NOMO-1 treated with DMSO at 0.1 percent for 48 hours (cell line): ENCODE results near the gene WIF1.

ENCODE experiments used
- DNase-seq: peaks from one replicate; lab custom pipeline; 2025; ENCODE audit not compliant: unreplicated experiment; lab: John Stamatoyannopoulos, UW

WIF1 gene

GRCh38 chr12:65122703-65123102 is 1.6 kb upstream of the WIF1 start:
- no peak for DNase-seq

DNA sequence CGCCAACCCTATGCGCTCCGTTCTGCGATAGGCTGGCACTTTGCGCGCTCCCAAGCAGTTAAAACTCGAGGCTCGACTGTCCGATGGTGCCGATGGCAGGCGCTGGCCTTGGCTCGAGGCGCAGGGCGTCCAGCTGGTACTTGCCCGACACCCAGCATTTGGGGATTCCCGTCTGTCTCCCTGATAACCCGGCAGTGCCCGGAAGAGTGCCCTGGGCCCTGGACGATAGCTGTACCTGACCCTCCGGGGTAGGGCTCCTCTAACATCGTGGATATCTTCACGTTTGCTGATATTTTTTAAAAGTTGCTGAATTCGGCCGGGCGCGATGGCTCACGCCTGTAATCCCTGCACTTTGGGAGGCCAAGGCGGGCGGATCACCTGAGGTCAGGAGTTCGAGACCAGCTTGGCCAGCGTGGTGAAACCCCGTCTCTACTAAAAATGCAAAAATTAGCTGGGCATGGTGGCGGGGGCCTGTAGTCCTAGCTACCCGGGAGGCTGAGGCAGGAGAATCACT is 908 bp upstream of the WIF1 start:
- no peak for DNase-seq

- DNase-seq: no peak
These were observed 2.0 kb downstream of the WIF1 start for GRCh38 chr12:65119063-65119462.

DNA sequence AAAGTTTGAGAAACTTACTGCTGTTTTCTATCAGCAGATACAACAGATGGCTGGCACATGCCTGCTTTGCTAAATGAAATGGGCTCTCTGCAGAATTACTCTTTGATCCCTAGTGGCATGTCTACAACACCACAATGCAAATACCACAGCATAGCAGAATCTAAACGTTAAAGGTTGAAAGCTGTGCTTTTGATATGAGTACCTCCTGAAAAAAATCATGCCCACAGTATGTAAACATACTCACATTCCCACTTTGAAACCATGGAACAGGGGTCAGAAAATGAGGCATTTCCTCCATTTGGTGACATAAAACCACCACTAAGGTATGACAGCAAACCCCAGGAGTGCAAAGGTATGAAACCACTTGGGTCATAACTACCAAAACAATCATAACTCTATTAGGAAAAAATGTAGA is 7.5 kb downstream of the WIF1 start:
- no peak for DNase-seq

- no peak for DNase-seq
These were observed 14.2 kb downstream of the WIF1 start for GRCh38 chr12:65106948-65107347.

GRCh38 chr12:65100140-65100539 is 21.0 kb downstream of the WIF1 start:
- no peak for DNase-seq

DNA sequence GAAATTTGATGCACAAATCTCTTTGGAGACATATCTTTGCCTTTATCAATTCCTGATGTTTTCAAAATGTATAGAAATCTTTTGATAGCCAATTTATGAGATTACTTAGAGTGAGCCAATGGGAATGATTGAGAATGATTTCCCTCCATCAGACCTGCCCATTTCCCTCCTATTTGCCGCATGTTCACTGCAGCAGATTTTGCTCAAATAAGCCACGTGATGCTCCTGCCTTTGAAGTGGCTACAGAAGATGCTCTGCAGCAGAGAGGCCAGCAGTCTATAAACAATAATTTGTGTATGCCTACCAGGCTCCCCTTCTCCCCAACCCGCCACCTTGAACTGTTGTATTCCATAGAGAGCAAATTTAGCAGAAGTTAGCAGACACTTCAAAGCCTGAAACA is 21.9 kb downstream of the WIF1 start:
- no peak for DNase-seq

DNA sequence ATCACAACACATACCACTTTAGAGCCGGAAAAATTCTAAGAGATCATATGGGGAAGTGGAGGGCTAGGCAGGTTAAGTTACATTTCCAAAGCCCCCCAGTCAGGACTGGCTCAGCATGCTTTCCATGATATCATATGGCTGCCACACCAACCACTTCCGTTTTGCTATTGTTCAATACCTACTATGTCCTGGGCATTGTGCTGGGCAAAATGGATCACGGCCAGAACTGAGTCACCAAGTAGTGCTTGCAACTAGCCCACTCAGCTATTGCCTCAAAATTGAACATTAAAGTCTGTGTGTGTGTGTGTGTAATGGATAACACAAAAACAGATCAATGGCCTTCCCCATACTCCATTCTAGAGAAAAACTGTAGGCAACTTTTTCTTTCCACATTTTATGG is 22.7 kb downstream of the WIF1 start:
- DNase-seq: no peak

DNA sequence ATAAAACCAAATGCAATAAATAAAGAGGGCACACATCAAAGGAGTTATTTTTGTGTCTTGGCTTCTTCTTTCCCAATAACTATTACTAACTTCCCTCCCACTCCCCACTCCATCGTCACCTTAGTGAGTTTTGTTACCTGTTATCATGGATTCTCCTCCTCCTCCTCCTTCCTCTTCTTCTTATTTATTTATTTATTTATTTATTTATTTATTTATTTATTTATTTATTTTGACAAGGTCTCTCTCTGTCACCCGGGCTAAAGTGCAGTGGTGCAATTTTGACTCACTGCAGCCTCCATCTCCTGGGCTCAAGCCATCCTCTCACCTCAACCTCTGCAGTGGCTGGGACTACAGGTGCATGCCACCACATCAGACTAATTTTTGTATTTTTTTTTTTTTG is 26.4 kb downstream of the WIF1 start:
- no peak for DNase-seq

DNA sequence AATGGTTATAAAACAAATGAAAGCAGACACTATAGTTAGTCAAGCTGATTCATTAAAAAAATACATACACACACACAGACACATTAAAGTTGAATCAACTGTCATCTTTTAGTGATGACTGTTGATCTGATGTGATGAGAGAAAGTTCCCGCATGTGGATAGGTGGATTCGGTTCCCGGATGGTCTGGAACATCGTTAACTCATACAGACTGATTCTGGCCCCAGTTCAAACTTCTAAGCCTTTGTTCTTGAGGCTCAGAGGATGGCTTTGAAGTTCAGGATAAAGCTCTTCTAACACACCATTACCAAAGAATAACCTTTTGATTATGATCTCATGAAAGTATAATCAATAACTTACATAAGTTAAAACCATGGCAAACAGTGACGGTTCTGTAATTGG is 27.5 kb downstream of the WIF1 start:
- no peak for DNase-seq

- DNase-seq: no peak
These were observed 30.6 kb downstream of the WIF1 start for GRCh38 chr12:65090461-65090860.

- DNase-seq: no peak
These were observed 34.9 kb downstream of the WIF1 start for GRCh38 chr12:65086236-65086635.

DNA sequence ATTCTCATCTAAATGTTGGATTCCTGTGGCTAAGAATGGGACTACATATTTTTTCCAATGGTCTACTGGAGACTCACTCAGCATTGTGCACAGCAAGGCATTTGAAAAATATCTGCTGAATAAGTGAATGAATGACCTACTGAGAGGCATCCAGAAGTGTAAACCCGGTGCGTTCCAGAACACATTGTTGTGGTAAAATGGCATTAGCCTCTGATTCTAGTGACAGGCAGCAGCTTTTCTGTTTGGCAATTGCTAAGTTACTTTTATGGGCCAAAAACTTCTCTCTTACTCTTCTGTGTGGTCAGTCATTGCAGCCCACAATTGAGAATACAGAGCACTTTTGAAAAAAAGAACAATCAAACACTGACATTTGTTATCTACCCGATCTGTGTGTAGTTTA is 36.5 kb downstream of the WIF1 start:
- DNase-seq: no peak

GRCh38 chr12:65083581-65083980 is 37.5 kb downstream of the WIF1 start:
- no peak for DNase-seq

- DNase-seq: no peak
These were observed 38.7 kb downstream of the WIF1 start for GRCh38 chr12:65082406-65082805.

DNA sequence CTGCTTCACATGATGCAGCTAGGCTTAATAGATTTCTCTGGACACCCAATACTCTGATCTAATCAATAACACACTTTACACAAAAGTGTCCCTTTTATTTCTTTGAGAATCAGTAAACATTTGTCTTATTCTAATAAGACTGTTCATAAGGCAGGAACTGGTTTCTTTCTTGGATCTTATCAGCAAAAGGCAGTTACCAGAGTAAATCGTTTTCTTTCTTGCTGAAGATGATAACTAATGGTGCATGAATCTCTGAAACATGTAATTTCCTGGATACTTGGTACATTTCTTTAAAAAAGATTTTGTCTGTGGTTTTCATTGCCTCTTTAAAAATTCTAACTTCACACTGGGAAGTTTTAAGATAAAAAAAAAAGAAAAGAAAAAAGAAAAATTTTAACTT is 39.6 kb downstream of the WIF1 start:
- DNase-seq: no peak

GRCh38 chr12:65074932-65075331 is 46.2 kb downstream of the WIF1 start:
- DNase-seq: no peak

DNA sequence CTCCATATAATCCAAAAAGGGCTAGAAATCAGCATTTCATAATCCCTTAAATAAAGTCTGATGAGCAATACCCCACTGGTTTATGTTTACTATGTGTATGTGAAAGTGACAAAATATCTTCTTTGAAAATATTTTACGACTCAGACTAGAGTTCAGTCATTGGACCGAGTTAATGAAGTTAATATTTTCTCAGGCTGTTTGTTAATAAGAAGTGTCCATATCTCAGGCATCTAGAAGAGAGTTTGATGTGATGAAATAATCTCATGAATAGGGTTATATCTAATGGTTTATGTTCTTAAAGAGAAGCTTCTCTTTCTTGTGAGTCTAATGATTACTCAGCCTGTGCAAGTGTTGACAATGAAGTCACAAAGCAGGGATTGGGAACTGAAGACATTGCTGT is 51.8 kb downstream of the WIF1 start:
- DNase-seq: no peak

DNA sequence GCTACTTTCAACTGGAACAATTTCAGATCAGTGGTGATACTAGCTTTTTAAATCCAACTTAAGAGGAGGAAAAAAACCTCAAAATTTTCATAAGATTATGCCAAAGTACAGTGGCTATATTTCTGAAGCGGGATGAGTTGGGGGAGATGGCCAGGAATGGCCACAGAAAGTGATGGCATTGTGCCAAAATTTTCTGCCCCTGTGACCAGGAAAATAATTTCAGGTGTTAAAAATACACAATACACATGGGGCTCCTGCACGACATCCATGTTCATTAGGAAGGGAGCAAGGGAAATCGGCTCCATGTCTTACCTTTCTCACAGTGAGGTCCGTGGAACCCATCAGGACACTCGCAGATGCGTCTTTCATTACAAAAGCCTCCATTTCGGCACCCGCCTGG is 53.7 kb downstream of the WIF1 start:
- no peak for DNase-seq

- no peak for DNase-seq
These were observed 65.2 kb downstream of the WIF1 start for GRCh38 chr12:65055859-65056258.

GRCh38 chr12:65051218-65051617 is 69.9 kb downstream of the WIF1 start:
- no peak for DNase-seq

DNA sequence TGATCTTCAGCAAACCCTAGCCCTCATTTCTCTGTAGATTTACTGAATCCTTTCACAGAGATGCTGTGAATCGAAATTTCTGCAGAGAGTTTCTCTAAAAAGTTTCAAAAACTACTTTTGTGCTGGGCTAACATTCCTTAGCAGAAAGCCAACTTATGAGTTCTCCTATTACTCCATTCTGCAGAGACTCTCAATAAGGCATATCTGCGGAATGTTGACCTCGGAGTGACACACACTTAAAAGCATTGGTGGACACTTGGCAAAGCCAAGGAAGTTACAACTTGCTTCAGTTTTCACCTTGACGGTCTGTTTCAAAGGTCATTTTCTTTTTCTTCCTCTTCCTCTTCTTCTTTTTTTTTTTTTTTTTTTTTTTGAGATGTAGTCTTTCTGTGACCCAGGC is 75.8 kb downstream of the WIF1 start:
- DNase-seq: no peak

DNA sequence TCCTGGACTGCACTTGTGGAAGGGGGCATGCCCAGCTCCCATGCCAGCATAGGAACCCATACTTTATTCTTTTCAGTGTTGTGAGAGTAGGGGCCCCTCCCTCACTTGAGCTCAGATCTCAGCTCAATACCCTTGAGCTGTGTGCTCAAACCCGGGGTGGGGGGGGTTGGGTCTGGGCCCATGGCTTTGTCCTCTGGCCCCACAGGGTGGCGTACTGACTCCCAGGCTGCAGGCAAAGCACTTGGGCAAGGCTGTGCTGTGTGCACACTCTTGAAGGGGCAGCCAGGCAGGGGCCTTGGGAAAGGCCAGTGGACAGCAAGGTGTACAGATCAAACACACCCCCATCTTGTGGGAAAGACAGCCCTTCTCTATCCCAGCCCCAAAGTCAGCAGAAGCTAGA is 81.8 kb downstream of the WIF1 start:
- DNase-seq: no peak

DNA sequence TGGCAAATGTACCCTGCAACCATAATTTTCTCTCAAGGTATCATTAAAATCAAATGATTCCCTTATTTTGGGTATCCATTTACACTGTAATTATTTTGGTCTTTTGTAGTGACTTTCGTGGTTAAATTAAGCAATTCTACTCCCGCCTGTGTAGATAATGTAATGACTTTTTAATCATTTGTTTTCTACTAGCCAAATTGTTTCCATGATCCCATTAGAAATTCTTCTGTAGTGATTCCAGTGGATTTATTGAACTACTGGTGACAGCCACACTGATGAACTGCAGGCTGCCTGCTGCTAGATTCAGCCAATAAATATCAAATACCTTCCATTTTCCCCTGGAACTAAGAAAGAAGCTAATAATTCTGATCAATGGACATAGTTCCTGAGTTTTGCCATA is 96.0 kb downstream of the WIF1 start:
- DNase-seq: no peak
